Muscle of leg (tissue), 11 donors: Measurements from ENCODE around the gene SLC39A3. TPM values are rescaled to one million over a fixed set of nuclear protein-coding genes. Genes with fewer than 3 reads are reported as not detected.

Experiments
- DNase-seq: peaks from one replicate; pipeline ENCODE4 v3.0.0; 2013
- H3K27ac ChIP-seq: one replicate; pipeline ENCODE4 v1.5.1; 2013; ENCODE audit warnings: mild to moderate bottlenecking, low read length, control low read depth
- H3K27me3 ChIP-seq: one replicate; pipeline ENCODE4 v1.6.1; 2013; ENCODE audit warnings: low read length; ENCODE audit not compliant: control insufficient read depth, insufficient read depth
- H3K36me3 ChIP-seq: one replicate; pipeline ENCODE4 v1.6.1; 2013; ENCODE audit warnings: low read length; ENCODE audit not compliant: control insufficient read depth, insufficient read depth
- H3K4me1 ChIP-seq: one replicate; pipeline ENCODE4 v1.6.1; 2013; ENCODE audit warnings: low read length; ENCODE audit not compliant: control insufficient read depth, insufficient read depth
- H3K4me3 ChIP-seq: one replicate; pipeline ENCODE4 v1.5.1; 2013; ENCODE audit warnings: low read length, control low read depth
- H3K9me3 ChIP-seq: replicated peaks from 2 replicates; pipeline ENCODE4 v1.6.1; 2013; ENCODE audit warnings: low read depth, low read length; ENCODE audit not compliant: control insufficient read depth
- WGBS: methylation state at CpG from one replicate; pipeline ENCODE4 v1.1.5; 2013; ENCODE audit warnings: missing lambda C conversion rate; ENCODE audit not compliant: insufficient coverage; 5-methylcytosine and 5-hydroxymethylcytosine counted together
- polyA plus RNA-seq, 8 donors: library from polyadenylated mRNA; unstranded; fragments of 120-200 nt; gene quantifications; one replicate each; pipeline versions ENCODE4 v1.2.1 to v1.2.3, GENCODE V29; 2013; ENCODE audit warnings: inconsistent platforms in 1 of 8, low replicate concordance in 1 of 8; ENCODE audit not compliant: insufficient read length in 8 of 8, insufficient read depth in 1 of 8
- total RNA-seq: library from RNA; stranded (reverse); fragments of 120-200 nt; gene quantifications from one replicate; pipeline ENCODE4 v1.2.4, GENCODE V29; 2013

The SLC39A3 gene
- total and polyA plus RNA-seq, 9 donors, result 12.1 to 18.4 (median 15.4) TPM

DNA sequence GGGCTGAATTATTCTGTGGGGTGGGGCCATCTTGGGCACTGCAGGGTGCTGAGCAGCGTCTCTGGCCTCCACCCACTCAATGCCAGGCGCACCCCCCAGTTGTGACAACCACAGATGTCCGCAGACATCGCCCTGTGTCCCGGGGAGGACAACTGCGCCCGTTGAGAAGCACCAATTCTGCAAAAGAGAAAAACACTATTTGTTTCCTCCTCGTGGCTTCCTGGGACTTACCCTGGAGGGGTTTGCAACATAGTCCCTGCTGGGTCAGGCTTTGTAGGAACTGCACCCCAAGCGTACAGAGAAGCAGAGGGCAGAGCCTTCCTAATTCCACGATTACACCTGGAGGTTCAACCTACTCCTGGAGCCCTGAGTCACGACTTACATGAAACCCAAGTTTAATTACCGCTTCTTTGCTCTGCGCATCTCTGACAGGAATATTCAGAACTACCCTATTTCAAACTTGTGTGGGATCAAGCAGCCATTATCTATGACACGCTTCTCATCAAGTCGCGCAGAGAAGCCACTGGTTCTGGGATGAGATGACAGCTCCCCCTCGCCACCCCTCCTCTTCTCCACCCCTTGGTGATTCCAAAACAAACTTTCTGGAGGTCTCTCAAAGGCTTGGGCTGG lies 11.1 kb upstream of the SLC39A3 start:
- WGBS, result 83% methylated on average over 15 of the region's 17 CpGs

DNA sequence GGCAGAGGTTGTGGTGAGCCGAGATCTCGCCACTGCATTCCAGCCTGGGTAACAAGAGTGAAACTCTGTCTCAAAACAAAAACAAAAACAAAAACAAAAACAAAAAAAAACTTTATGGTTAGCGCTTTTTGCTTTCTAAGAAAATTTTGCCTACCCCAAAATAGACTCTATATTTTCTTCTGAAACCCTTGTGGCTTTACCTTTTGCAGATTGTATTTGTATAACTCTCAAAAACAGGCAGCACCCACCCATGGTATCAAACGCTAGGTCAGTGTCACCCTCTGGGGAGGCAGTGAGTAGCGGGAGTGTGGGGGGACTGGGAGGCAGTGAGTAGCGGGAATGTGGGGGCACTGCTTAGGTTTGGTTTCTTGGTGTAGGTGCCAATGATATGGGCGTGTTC lies 7.5 kb upstream of the SLC39A3 start:
- Histone ChIP-seq H3K27me3 (no peaks in the 10 kb centered on the region), H3K27ac (no peak overlapping the region), H3K4me3 (no peak overlapping the region), H3K9me3 (no peaks in the 10 kb centered on the region), H3K4me1 (peaks cover 2% of the 10 kb centered on the region), H3K36me3 (no peaks in the 10 kb centered on the region)
- no peak for DNase-seq
- WGBS, result 90% methylated on average over 4 of the region's 7 CpGs

More for the DNA sequence above, 11.1 kb upstream of the SLC39A3 start:
- peaks cover 2% of the 10 kb centered on the region for H3K4me1 ChIP-seq
- no peaks in the 10 kb centered on the region for H3K9me3 ChIP-seq
- peaks cover 24% of the 10 kb centered on the region for H3K36me3 ChIP-seq
- no peak overlapping the region for H3K27ac ChIP-seq
- DNase-seq, result no peak
- no peaks in the 10 kb centered on the region for H3K27me3 ChIP-seq
- no peak overlapping the region for H3K4me3 ChIP-seq

DNA sequence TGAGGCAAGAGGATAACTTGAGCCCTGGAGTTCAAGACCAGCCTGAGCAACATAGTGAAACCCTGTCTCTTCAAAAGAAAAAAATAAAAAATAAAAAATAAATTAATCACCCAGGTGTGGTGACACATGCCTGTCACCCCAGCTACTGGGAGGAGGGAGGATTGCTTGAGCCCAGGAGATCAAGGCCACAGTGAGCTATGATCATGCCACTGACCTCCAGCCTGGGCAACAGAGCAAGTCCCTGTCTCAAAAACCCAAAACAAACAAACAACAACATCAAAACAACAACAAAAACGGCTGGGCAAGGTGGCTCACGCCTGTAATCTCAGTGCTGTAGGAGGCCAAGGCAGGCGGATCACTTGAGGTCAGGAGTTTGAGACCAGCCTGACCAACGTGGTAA lies 4.3 kb upstream of the SLC39A3 start:
- WGBS, result no CpG with 5 or more reads among the region's 4 CpGs
- Histone ChIP-seq H3K36me3 (no peaks in the 10 kb centered on the region), H3K27me3 (no peaks in the 10 kb centered on the region), H3K4me3 (no peak overlapping the region), H3K27ac (no peak overlapping the region), H3K4me1 (peaks cover 6% of the 10 kb centered on the region), H3K9me3 (no peaks in the 10 kb centered on the region)
- DNase-seq, result no peak

DNA sequence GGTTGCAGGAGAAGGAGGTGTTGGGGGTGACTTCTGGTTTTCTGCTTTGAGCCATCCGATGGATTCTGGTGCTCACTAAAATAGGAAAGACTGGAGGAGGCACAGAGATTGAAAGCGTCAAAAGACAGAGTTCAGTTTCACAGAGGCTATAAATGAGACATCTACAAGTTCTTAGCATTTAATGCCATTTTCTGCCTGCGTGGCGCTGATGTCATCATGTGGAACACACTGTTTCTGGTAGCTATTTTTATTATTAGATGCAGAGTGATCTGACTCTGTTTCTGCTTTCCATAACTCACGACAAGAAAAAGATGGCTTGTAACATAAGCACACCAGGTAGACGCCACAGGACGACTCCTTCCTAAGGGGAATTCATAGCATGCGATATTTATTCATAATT lies 3.3 kb upstream of the SLC39A3 start:
- H3K36me3 ChIP-seq, result no peaks in the 10 kb centered on the region
- no peaks in the 10 kb centered on the region for H3K9me3 ChIP-seq
- no peak for DNase-seq
- no peaks in the 10 kb centered on the region for H3K27me3 ChIP-seq
- peaks cover 8% of the 10 kb centered on the region for H3K4me1 ChIP-seq
- WGBS, result 80% methylated on average over 2 of the region's 8 CpGs
- H3K27ac ChIP-seq, result no peak overlapping the region
- H3K4me3 ChIP-seq, result no peak overlapping the region

DNA sequence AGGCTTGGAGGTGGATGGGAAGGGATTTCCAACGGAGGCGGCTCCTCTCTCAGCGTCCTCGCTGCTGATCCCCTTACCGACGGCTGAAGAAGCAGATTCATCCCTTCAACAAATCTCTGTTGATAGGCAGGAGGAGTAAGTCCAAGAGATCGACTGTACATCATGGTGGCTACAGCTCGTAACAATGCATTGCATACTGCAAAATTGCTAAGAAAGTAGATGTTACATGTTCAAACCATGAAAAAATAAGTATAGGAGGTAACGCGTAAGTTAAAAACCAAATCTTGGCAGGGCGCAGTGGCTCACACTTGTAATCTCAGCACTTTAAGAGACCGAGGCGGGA lies 468 bp upstream of the SLC39A3 start:
- WGBS, result 100% methylated on average over 1 of the region's 13 CpGs
- Histone ChIP-seq H3K27me3 (no peaks in the 10 kb centered on the region), H3K27ac (no peak overlapping the region), H3K9me3 (peaks cover 5% of the 10 kb centered on the region), H3K36me3 (peaks cover 12% of the 10 kb centered on the region), H3K4me3 (no peak overlapping the region), H3K4me1 (peaks cover 8% of the 10 kb centered on the region)
- DNase-seq, result no peak

DNA sequence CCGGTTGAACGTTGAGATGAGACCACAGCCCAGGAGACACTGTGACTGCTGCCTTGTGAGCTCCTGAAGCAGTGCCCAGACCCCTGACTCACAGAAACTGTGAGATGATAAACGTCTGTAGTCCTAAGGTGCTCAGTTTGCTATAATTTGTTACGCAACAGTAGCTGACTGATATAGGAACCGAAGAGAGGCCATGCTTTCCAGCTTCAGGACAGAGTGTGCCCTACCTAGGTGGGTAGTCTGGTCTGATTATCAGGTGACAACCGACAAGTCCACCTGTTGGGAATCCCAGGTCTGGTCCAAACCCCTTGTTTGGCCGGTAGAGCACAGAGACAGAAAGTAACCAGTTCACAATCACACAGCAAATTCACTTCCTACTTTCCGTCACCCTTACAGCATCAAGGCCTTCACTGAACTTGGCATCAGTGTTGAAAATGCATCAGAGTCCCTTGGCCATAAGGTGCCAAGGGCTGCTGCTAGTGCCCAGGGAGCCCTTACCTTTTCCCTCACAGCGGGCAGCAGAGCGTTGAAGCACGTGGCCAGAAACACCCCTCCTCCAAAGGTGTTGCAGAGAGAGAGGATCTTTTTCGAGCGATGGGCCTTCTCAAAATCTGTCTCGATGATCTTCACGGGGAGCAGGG lies 3.1 kb downstream of the SLC39A3 start:
- Histone ChIP-seq H3K4me3 (no peak overlapping the region), H3K9me3 (peaks cover 5% of the 10 kb centered on the region), H3K27me3 (no peaks in the 10 kb centered on the region), H3K4me1 (peaks cover 8% of the 10 kb centered on the region), H3K27ac (no peak overlapping the region), H3K36me3 (peaks cover 24% of the 10 kb centered on the region)
- DNase-seq, result no peak
- 92% methylated on average over 12 of the region's 15 CpGs for WGBS

DNA sequence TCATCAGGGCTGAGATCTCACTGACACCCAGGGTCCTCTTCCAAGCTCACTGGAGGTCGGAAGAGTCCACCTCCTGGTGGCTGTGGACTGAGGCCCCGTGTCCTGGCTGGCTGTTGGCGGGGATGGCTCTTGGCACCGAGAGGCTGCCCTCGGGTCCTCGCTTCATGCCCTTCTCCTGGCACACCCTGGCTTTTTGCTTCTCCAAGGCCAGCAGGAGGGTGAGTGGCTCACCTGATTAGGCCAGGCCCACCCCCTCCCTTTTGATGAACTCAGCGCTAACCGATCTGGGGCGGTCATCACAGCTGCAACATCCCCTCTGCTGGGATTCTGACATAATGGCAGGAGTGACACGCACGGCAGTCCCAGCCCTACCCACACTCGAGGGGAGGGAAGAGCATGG lies 4.4 kb downstream of the SLC39A3 start:
- Histone ChIP-seq H3K4me3 (no peak overlapping the region), H3K27ac (no peak overlapping the region), H3K9me3 (peaks cover 5% of the 10 kb centered on the region), H3K27me3 (no peaks in the 10 kb centered on the region), H3K4me1 (peaks cover 8% of the 10 kb centered on the region), H3K36me3 (peaks cover 24% of the 10 kb centered on the region)
- DNase-seq, result no peak
- 93% methylated on average over 8 of the region's 12 CpGs for WGBS

DNA sequence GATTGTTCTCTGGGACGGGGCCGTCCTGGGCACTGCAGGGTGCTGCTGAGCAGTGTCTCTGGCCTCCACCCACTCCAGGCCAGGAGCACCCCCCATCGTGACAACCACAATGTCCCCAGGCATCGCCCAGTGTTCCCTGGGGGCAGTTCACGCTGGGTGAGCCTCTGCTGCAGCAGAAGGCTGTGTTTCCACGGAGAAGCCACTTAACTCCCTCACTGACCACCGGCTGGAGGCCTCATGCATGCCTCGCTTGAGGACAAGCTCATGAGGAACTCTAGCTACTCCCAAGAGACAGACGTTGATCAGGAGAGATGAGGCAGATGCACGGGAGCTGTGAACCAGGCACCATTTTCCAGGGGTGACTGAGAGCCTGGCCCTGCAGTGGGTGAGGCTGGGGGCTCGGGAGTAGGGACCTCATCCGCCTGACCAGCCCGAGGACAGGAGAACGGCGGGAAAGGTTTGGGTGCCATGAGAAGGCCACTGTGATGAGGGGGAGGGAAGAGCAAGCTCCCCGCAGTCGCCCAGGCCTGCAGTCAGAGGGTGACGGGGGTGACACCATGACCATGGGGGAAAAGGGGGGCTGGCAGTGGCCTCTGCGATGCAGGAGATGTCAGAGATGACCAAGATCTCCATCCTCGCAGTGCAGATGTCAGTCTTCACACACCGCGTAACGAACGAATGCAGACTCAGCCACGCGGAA lies 5.1 kb downstream of the SLC39A3 start:
- 91% methylated on average over 25 of the region's 26 CpGs for WGBS
- Histone ChIP-seq H3K27ac (no peak overlapping the region), H3K27me3 (no peaks in the 10 kb centered on the region), H3K36me3 (peaks cover 24% of the 10 kb centered on the region), H3K4me1 (peaks cover 8% of the 10 kb centered on the region), H3K9me3 (peaks cover 5% of the 10 kb centered on the region), H3K4me3 (no peak overlapping the region)
- DNase-seq, result no peak

DNA sequence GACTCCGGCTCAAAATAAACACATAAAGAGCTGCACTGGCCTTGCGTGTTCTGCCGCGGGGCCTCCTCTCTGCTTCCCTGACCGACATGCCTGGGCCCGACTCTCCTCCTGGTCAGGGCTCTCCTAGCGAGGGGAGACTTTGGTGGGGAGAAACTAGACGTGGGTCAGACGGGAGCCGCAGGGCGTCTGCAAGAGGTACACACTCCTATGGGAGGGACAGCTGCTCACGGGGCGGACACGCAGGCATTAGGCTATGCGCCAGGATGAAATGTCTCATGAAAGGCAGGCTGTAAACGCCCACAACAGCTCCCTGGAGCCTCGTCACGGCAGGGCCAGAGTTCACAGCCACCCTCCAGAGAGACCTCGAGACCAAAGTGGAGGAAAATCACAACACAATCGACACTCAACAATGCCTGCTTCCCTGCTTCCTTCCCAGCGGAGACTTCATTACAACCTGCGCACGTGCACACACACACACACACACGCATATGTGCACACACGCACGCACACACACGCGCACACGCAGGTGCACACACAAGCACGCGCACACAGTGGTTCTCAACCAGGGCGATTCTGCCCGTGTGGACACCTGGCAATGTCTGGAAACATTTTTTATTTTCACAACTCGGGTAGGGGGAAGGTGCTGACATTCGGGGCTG lies 5.8 kb downstream of the SLC39A3 start:
- H3K27ac ChIP-seq, result no peak overlapping the region
- H3K4me1 ChIP-seq, result peaks cover 2% of the 10 kb centered on the region
- peaks cover 1% of the 10 kb centered on the region for H3K27me3 ChIP-seq
- WGBS, result 84% methylated on average over 33 of the region's 35 CpGs
- DNase-seq, result no peak
- peaks cover 5% of the 10 kb centered on the region for H3K9me3 ChIP-seq
- no peak overlapping the region for H3K4me3 ChIP-seq
- peaks cover 24% of the 10 kb centered on the region for H3K36me3 ChIP-seq

DNA sequence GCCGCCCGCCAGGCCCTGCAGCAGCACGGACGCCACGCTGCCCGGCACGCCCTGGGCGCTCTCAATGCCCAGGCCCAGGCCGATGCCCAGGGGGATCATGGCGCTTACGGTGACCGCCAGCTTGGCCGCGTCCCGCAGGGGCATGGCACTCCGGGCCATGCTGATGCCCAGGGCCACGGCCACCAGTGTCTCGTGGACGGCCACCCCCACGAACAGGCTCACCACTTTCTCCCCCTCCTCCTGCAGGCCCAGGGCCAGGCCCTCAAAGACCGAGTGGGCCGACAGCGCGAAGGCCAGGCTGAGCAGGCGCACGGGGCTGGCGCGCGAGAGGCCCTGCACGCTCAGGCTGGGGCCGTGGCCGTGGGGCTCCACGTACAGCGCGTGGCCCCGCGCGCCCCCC lies 6.9 kb downstream of the SLC39A3 start:
- peaks cover 24% of the 10 kb centered on the region for H3K36me3 ChIP-seq
- H3K9me3 ChIP-seq, result peaks cover 5% of the 10 kb centered on the region
- no peak for DNase-seq
- no peak overlapping the region for H3K4me3 ChIP-seq
- peaks cover 10% of the 10 kb centered on the region for H3K27me3 ChIP-seq
- WGBS, result 92% methylated on average over 38 of the region's 38 CpGs
- H3K4me1 ChIP-seq, result no peaks in the 10 kb centered on the region
- H3K27ac ChIP-seq, result no peak overlapping the region
